A673 (cell line): Measurements from ENCODE around the gene SGCD. TPM values are rescaled to one million over a fixed set of nuclear protein-coding genes. Genes with fewer than 3 reads are reported as not detected.

Source experiments
- BruUV-seq: library from RNA; stranded (reverse); fragments of 400-500 nt; replicated peaks from 2 replicates; lab custom pipeline; 2021; lab: Mats Ljungman, UMichigan
- CTCF ChIA-PET: fragments of 300-600 bp; sonication (Branson Sonifier 250); formaldehyde crosslinking; loops from one replicate; lab custom pipeline; 2022; ENCODE audit warnings: antibody characterized with exemption; lab: Charles Lee
- POLR2A ChIA-PET: fragments of 300-600 bp; sonication (Branson Sonifier 250); formaldehyde crosslinking; loops from one replicate; lab custom pipeline; 2022; ENCODE audit warnings: antibody characterized with exemption; ENCODE audit not compliant: low non-redundant PET; lab: Charles Lee
- DNase-seq: peaks from one replicate; pipeline ENCODE4 v3.0.0-alpha.2; 2015; ENCODE audit warnings: low spot score
- H3K27ac ChIP-seq: fragments of 200-600 bp; sonication (generic); 2 replicates; pipeline ENCODE4 v1.5.1; 2016; ENCODE audit warnings: mixed run types, low read depth, mild to moderate bottlenecking, mixed read lengths, antibody characterized with exemption, low read length; ENCODE audit not compliant: poor library complexity, severe bottlenecking
- H3K27me3 ChIP-seq: fragments of 200-600 bp; sonication (generic); replicated peaks from 2 replicates; pipeline ENCODE4 v1.6.1; 2017; ENCODE audit warnings: mixed run types, low read depth, mild to moderate bottlenecking, mixed read lengths, antibody characterized with exemption, low read length; ENCODE audit not compliant: insufficient read depth, poor library complexity
- H3K36me3 ChIP-seq: fragments of 200-600 bp; sonication (generic); 2 replicates; pipeline ENCODE4 v1.6.1; 2016; ENCODE audit warnings: mixed run types, mild to moderate bottlenecking, mixed read lengths, antibody characterized with exemption, low read length; ENCODE audit not compliant: insufficient read depth, poor library complexity, severe bottlenecking
- H3K4me1 ChIP-seq: fragments of 200-600 bp; sonication (generic); 2 replicates; pipeline ENCODE4 v1.6.1; 2017; ENCODE audit warnings: mixed run types, mild to moderate bottlenecking, mixed read lengths, antibody characterized with exemption, low read length; ENCODE audit not compliant: insufficient read depth, poor library complexity, severe bottlenecking
- H3K4me3 ChIP-seq: fragments of 200-600 bp; sonication (generic); 2 replicates; pipeline ENCODE4 v1.5.1; 2016; ENCODE audit warnings: low read depth, mixed run types, mild to moderate bottlenecking, mixed read lengths, low read length; ENCODE audit not compliant: poor library complexity, severe bottlenecking
- H3K9me3 ChIP-seq: fragments of 200-600 bp; sonication (generic); 2 replicates; pipeline ENCODE4 v1.6.1; 2016; ENCODE audit warnings: mixed run types, low read depth, mild to moderate bottlenecking, mixed read lengths, antibody characterized with exemption, low read length; ENCODE audit not compliant: poor library complexity, severe bottlenecking
- CTCF ChIP-seq: fragments of 300-800, 200-600 bp; sonication (generic); conservative IDR thresholded peaks from 2 replicates; pipeline ENCODE4 v1.5.1; 2017; ENCODE audit warnings: low read depth, mild to moderate bottlenecking, antibody characterized with exemption, low read length, moderate library complexity, mixed read lengths
- EZH2 ChIP-seq: fragments of 200-600 bp; sonication (generic); IDR thresholded peaks from 2 replicates; pipeline ENCODE4 v1.6.1; 2017; ENCODE audit warnings: borderline replicate concordance, low read depth, mild to moderate bottlenecking, mixed read lengths, antibody characterized with exemption, low read length; ENCODE audit not compliant: poor library complexity, severe bottlenecking
- intact Hi-C: fragments of 100-400 bp; cut with micrococcal nuclease; formaldehyde crosslinking; loops from one replicate; pipeline ENCODE4 v1.10.0; 2022; ENCODE audit not compliant: unreplicated experiment
- total RNA-seq: library from RNA; stranded (reverse); gene quantifications from 2 replicates; pipeline ENCODE4 v1.2.3, GENCODE V29; 2021

Gene SGCD
- total RNA-seq, 1 experiment from 2014 or later: 0.17 TPM

- no peaks in the 10 kb centered on the region for H3K27me3 ChIP-seq
- no peak for TF ChIP-seq EZH2
- no peak for TF ChIP-seq CTCF
- CTCF ChIA-PET: no interaction called here
- intact Hi-C loops: no loop called here
- no peaks in the 10 kb centered on the region for H3K4me1 ChIP-seq
- no peak overlapping the region for H3K27ac ChIP-seq
- POLR2A ChIA-PET: no interaction called here
- no peak for DNase-seq
- no TSS peak for BruUV-seq
- no peaks in the 10 kb centered on the region for H3K36me3 ChIP-seq
- H3K9me3 ChIP-seq: no peaks in the 10 kb centered on the region
- no peak overlapping the region for H3K4me3 ChIP-seq
Observed at GRCh38 chr5:156675395-156675794, 348.4 kb downstream of the SGCD start.

DNA sequence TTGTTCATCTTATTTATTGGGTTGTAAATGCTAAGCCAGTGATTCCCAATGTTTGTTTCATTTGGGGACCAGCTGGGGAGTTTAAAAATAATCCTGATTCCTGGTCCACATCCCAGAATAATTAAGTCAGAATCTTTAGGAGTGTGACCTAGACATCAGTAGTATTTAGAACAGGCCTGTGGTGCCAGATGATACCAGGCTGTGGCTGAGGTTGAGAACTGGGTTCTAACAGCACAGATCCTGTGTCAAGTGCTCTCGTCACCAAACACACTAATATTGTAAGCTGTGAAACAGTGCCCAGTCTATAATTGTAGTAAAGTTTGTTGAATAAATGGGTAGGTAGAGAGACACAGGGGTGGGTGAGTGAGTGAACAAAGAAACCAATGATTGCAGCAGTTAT, 351.0 kb downstream of the SGCD start:
- no peaks in the 10 kb centered on the region for H3K9me3 ChIP-seq
- no peak overlapping the region for H3K4me3 ChIP-seq
- no peaks in the 10 kb centered on the region for H3K36me3 ChIP-seq
- no peaks in the 10 kb centered on the region for H3K27me3 ChIP-seq
- H3K4me1 ChIP-seq: no peaks in the 10 kb centered on the region
- BruUV-seq: no TSS peak
- intact Hi-C loops: no loop called here
- no peak for TF ChIP-seq CTCF
- no peak for TF ChIP-seq EZH2
- no peak overlapping the region for H3K27ac ChIP-seq
- CTCF ChIA-PET: no interaction called here
- no peak for DNase-seq
- POLR2A ChIA-PET: no interaction called here

DNA sequence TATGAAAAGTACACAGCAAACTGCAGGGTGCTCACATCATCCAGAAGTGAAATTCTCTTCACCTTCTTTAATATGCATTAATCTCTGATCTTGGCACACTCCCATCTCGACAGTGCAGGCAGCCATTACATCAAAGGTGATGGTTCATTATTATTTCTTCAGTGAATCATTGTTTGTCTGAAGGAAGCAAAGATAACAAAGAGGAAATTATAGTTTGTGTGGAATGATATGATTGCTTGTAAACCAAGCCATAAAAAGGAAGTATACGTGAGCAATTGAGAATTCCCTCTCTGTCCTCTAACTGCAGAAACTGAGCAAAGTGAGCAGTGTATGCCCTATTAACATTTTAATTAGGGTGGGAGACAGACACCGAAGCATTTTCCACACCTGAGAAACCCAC, 351.5 kb downstream of the SGCD start:
- Histone ChIP-seq H3K27me3 (no peaks in the 10 kb centered on the region), H3K9me3 (no peaks in the 10 kb centered on the region), H3K27ac (no peak overlapping the region), H3K4me1 (no peaks in the 10 kb centered on the region), H3K4me3 (no peak overlapping the region), H3K36me3 (no peaks in the 10 kb centered on the region)
- TF ChIP-seq EZH2 (no peak), CTCF (no peak)
- POLR2A ChIA-PET: no interaction called here
- no peak for DNase-seq
- no TSS peak for BruUV-seq
- intact Hi-C loops: no loop called here
- CTCF ChIA-PET: no interaction called here
